ENCODE data around the gene CEP128.

DNA sequence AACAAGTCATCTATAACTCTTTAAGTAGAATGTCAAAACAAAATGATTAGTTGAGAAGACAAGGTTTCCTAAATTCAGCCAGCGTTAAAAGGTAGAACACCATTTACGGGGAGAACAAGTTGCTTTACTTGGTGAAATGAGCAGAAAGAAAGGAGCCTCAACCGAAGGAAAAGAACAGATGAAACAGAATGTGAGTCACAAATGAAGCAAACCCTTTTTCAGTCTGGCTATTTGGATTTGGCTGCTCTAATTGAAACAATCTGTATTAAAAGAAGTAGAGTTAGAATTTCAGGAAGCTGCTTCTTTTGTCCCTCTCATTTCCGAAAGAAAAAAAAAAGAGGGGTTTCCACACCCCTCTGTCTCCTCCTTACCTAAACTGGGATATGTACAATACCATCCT lies 34.6 kb downstream of the CEP128 start:
- TF ChIP-seq, protein P1, sequence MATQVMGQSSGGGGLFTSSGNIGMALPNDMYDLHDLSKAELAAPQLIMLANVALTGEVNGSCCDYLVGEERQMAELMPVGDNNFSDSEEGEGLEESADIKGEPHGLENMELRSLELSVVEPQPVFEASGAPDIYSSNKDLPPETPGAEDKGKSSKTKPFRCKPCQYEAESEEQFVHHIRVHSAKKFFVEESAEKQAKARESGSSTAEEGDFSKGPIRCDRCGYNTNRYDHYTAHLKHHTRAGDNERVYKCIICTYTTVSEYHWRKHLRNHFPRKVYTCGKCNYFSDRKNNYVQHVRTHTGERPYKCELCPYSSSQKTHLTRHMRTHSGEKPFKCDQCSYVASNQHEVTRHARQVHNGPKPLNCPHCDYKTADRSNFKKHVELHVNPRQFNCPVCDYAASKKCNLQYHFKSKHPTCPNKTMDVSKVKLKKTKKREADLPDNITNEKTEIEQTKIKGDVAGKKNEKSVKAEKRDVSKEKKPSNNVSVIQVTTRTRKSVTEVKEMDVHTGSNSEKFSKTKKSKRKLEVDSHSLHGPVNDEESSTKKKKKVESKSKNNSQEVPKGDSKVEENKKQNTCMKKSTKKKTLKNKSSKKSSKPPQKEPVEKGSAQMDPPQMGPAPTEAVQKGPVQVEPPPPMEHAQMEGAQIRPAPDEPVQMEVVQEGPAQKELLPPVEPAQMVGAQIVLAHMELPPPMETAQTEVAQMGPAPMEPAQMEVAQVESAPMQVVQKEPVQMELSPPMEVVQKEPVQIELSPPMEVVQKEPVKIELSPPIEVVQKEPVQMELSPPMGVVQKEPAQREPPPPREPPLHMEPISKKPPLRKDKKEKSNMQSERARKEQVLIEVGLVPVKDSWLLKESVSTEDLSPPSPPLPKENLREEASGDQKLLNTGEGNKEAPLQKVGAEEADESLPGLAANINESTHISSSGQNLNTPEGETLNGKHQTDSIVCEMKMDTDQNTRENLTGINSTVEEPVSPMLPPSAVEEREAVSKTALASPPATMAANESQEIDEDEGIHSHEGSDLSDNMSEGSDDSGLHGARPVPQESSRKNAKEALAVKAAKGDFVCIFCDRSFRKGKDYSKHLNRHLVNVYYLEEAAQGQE (IDR thresholded peaks at IDR 0.05; ENCODE audit: unreplicated experiment), result no peak
- TF ChIP-seq, protein P2, sequence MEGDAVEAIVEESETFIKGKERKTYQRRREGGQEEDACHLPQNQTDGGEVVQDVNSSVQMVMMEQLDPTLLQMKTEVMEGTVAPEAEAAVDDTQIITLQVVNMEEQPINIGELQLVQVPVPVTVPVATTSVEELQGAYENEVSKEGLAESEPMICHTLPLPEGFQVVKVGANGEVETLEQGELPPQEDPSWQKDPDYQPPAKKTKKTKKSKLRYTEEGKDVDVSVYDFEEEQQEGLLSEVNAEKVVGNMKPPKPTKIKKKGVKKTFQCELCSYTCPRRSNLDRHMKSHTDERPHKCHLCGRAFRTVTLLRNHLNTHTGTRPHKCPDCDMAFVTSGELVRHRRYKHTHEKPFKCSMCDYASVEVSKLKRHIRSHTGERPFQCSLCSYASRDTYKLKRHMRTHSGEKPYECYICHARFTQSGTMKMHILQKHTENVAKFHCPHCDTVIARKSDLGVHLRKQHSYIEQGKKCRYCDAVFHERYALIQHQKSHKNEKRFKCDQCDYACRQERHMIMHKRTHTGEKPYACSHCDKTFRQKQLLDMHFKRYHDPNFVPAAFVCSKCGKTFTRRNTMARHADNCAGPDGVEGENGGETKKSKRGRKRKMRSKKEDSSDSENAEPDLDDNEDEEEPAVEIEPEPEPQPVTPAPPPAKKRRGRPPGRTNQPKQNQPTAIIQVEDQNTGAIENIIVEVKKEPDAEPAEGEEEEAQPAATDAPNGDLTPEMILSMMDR (conservative IDR thresholded peaks at IDR 0.05; ENCODE audit: low read depth in 2 of 2), result no peak
- TF ChIP-seq POLR2AphosphoS5 (IDR thresholded peaks at IDR 0.05; ENCODE audit: low read depth), result no peak
- TF ChIP-seq CREB1 (CRISPR knock-in tag; IDR thresholded peaks at IDR 0.05; ENCODE audit: low read depth), result no peak
- TF ChIP-seq EZH2 (IDR thresholded peaks at IDR 0.05; ENCODE audit: low read depth, unreplicated experiment), result no peak
- no peak for TF ChIP-seq NANOG (IDR thresholded peaks at IDR 0.05; ENCODE audit: borderline replicate concordance)
- TF ChIP-seq EZH2phosphoT487 (IDR thresholded peaks at IDR 0.05; ENCODE audit: unreplicated experiment), result no peak
- TF ChIP-seq JUNB (IDR thresholded peaks at IDR 0.05; ENCODE audit: unreplicated experiment), result no peak
- TF ChIP-seq ZNF331 (CRISPR knock-in tag; IDR thresholded peaks at IDR 0.05; ENCODE audit: low read depth), result no peak
- TF ChIP-seq ZNF114 (CRISPR knock-in tag; IDR thresholded peaks at IDR 0.05), result no peak
- TF ChIP-seq, protein P3, sequence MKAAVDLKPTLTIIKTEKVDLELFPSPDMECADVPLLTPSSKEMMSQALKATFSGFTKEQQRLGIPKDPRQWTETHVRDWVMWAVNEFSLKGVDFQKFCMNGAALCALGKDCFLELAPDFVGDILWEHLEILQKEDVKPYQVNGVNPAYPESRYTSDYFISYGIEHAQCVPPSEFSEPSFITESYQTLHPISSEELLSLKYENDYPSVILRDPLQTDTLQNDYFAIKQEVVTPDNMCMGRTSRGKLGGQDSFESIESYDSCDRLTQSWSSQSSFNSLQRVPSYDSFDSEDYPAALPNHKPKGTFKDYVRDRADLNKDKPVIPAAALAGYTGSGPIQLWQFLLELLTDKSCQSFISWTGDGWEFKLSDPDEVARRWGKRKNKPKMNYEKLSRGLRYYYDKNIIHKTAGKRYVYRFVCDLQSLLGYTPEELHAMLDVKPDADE (IDR thresholded peaks at IDR 0.05), result no peak
